ENCODE data around the gene SAMD9. TPM values are rescaled to one million over a fixed set of nuclear protein-coding genes. Genes with fewer than 3 reads are reported as not detected.
A peak's percentile ranks its signal among the peaks of the same experiment; 100 is the strongest.

Gene SAMD9
- total RNA-seq, result 52.7 TPM

GRCh38 chr7:93117852-93118530 is at the start of gene SAMD9:
Gene SAMD9, minus strand, starts transcription at chr7:93117979. Its CDS starts 11,882 bp downstream, at chr7:93106097.
- H3K9me3 ChIP-seq (ENCODE audit: low read depth, low read length), result no peaks in the 10 kb centered on the region
- H3K4me3 ChIP-seq (ENCODE audit: low read length), result peak within 1 kb of the TSS; percentile 51
- H3K4me1 ChIP-seq (ENCODE audit: insufficient read depth, low read length), result peaks cover 29% of the 10 kb centered on the region
- no peaks in the 10 kb centered on the region for H3K27me3 ChIP-seq (ENCODE audit: insufficient read depth, low read length)

GRCh38 chr7:93165447-93165846 is 47.7 kb upstream of the SAMD9 start:
- H3K27me3 ChIP-seq (ENCODE audit: insufficient read depth, low read length), result no peaks in the 10 kb centered on the region
- H3K9me3 ChIP-seq (ENCODE audit: low read depth, low read length), result no peaks in the 10 kb centered on the region
- H3K4me3 ChIP-seq (ENCODE audit: low read length), result no peak overlapping the region
- no peaks in the 10 kb centered on the region for H3K4me1 ChIP-seq (ENCODE audit: insufficient read depth, low read length)

DNA sequence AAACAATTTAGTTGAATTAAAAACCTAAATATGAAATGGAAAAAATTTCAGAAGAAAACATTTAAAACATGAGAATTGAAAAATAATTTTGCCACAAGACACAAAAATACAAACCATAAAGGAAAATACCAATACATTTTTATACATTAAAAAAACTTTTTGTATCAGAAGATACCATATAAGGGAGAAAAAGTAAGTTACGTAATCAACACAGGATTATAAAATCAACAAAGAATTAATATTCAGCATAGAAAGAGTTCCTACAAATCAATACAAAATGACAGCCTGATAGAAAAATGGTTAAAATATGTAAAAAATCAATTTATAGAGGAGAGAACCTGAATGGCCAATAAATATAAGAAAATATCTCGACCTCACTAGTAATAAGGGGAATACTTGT is 47.0 kb upstream of the SAMD9 start:
- H3K9me3 ChIP-seq (ENCODE audit: low read depth, low read length), result no peaks in the 10 kb centered on the region
- no peak overlapping the region for H3K4me3 ChIP-seq (ENCODE audit: low read length)
- no peaks in the 10 kb centered on the region for H3K27me3 ChIP-seq (ENCODE audit: insufficient read depth, low read length)
- H3K4me1 ChIP-seq (ENCODE audit: insufficient read depth, low read length), result no peaks in the 10 kb centered on the region

DNA sequence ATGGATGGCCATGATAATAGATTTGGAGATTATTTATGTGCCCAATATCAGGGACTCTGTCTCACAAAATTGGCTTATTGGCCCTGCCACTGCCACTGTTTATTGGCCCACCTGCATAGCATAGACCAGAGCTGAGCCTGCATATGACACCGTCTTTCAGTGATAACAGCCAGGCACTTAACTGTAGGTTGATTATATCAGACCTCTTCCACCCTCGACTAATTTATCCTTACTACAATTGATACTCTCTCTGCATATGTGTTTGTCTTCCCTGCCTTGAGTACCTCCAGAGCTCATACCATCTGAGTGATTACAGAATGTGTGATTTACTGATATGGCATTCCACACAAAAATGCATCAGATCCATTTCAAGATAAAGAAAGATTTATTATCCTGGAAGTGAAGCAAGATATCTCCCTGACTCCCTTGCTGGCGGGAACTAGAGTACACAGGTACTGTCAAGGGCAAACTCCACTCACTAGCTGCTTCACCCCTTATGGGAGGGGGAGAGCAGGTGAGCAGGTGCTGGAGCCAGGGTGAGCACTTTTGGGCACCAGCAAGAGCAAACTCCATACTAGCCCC is 43.5 kb upstream of the SAMD9 start:
- Histone ChIP-seq H3K27me3 (ENCODE audit: insufficient read depth, low read length) (no peaks in the 10 kb centered on the region), H3K9me3 (ENCODE audit: low read depth, low read length) (no peaks in the 10 kb centered on the region), H3K4me1 (ENCODE audit: insufficient read depth, low read length) (no peaks in the 10 kb centered on the region), H3K4me3 (ENCODE audit: low read length) (no peak overlapping the region)

DNA sequence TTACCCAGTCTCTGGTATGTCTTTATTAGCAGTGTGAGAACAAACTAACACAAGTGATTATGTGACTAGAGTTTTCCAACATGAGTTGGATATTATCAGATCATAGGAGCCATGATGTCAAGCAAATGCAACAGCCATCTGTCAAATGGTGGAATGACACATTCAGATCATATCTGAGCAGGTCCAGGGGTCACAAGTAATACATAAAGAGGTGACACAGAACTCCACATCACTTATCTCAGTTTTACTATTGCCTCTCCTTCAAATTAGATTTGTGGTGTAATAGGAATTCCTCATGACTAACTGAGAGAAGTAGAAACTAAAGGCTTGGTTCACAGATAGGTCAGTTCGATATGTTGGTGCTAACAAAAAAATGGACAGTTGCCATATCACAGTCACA is 42.6 kb upstream of the SAMD9 start:
- Histone ChIP-seq H3K9me3 (ENCODE audit: low read depth, low read length) (no peaks in the 10 kb centered on the region), H3K27me3 (ENCODE audit: insufficient read depth, low read length) (no peaks in the 10 kb centered on the region), H3K4me3 (ENCODE audit: low read length) (no peak overlapping the region), H3K4me1 (ENCODE audit: insufficient read depth, low read length) (no peaks in the 10 kb centered on the region)

- H3K27me3 ChIP-seq (ENCODE audit: insufficient read depth, low read length), result no peaks in the 10 kb centered on the region
- no peaks in the 10 kb centered on the region for H3K4me1 ChIP-seq (ENCODE audit: insufficient read depth, low read length)
- H3K9me3 ChIP-seq (ENCODE audit: low read depth, low read length), result no peaks in the 10 kb centered on the region
- no peak overlapping the region for H3K4me3 ChIP-seq (ENCODE audit: low read length)
These were observed 41.7 kb upstream of the SAMD9 start for GRCh38 chr7:93159490-93159889.

- Histone ChIP-seq H3K4me1 (ENCODE audit: insufficient read depth, low read length) (no peaks in the 10 kb centered on the region), H3K27me3 (ENCODE audit: insufficient read depth, low read length) (no peaks in the 10 kb centered on the region), H3K4me3 (ENCODE audit: low read length) (no peak overlapping the region), H3K9me3 (ENCODE audit: low read depth, low read length) (no peaks in the 10 kb centered on the region)
These were observed 39.1 kb upstream of the SAMD9 start for GRCh38 chr7:93156884-93157283.

DNA sequence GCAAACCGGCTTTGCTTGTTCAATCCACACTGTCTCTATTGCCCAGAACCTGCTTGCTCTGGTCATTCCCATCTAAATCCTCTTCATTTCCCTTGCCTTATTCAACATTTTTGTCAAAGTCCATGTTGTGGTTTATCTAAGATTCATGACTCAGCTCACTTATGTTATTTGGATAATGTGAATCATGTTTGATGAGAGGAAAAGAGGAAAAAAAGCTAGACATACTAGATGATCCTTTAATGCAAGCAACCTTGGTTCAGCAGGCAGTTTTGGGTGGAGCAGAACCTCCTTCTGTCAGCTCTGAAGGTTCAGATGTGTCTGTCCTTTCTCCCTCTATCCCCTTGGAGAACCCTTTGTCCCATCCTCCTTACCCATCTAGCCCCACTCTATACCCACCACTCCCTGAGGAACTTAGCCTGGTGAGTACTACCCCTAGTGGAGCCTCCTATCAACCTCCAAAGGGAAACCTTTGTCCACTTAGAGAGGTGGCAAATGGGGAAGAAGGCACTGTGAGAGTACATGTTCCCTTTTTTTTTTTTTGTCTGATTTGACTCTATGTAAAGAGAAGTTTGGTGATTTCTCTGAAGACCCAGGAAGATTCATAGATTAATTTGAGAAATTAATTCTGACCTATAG is 32.5 kb upstream of the SAMD9 start:
- H3K27me3 ChIP-seq (ENCODE audit: insufficient read depth, low read length), result no peaks in the 10 kb centered on the region
- no peaks in the 10 kb centered on the region for H3K9me3 ChIP-seq (ENCODE audit: low read depth, low read length)
- peaks cover 50% of the 10 kb centered on the region for H3K4me1 ChIP-seq (ENCODE audit: insufficient read depth, low read length)
- no peak overlapping the region for H3K4me3 ChIP-seq (ENCODE audit: low read length)

- no peak overlapping the region for H3K4me3 ChIP-seq (ENCODE audit: low read length)
- H3K27me3 ChIP-seq (ENCODE audit: insufficient read depth, low read length), result no peaks in the 10 kb centered on the region
- H3K4me1 ChIP-seq (ENCODE audit: insufficient read depth, low read length), result peaks cover 55% of the 10 kb centered on the region
- no peaks in the 10 kb centered on the region for H3K9me3 ChIP-seq (ENCODE audit: low read depth, low read length)
These were observed 30.9 kb upstream of the SAMD9 start for GRCh38 chr7:93148727-93149126.

- Histone ChIP-seq H3K9me3 (ENCODE audit: low read depth, low read length) (no peaks in the 10 kb centered on the region), H3K4me1 (ENCODE audit: insufficient read depth, low read length) (peaks cover 55% of the 10 kb centered on the region), H3K27me3 (ENCODE audit: insufficient read depth, low read length) (no peaks in the 10 kb centered on the region), H3K4me3 (ENCODE audit: low read length) (peak within 1 kb of the TSS; percentile 72)
These were observed 30.4 kb upstream of the SAMD9 start, which contains the start of gene SAMD9L for GRCh38 chr7:93148144-93148543. Gene SAMD9L, minus strand, starts transcription at chr7:93148385. Its CDS starts 12,414 bp downstream, at chr7:93135971.

DNA sequence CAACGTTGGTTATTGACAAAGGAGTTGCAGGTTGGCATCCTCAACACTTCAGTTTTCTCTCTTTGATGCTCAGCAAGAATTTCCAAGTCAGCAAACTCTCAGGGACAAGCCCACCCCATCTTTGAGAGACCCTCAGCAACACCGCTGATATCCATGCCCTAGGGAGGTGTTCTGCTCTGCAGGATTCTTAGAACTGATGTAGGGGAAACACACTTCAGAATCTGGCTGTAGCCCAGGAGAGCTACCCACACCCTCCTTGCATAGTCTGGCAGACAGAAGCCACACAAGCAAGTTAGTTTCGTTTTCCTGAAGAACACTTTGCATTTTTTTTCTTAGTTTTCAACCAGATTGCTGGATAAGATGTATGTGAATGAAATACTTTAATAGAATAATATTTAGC is 29.6 kb upstream of the SAMD9 start:
- Histone ChIP-seq H3K9me3 (ENCODE audit: low read depth, low read length) (no peaks in the 10 kb centered on the region), H3K4me3 (ENCODE audit: low read length) (peak overlapping the region; percentile 72), H3K27me3 (ENCODE audit: insufficient read depth, low read length) (no peaks in the 10 kb centered on the region), H3K4me1 (ENCODE audit: insufficient read depth, low read length) (peaks cover 59% of the 10 kb centered on the region)

DNA sequence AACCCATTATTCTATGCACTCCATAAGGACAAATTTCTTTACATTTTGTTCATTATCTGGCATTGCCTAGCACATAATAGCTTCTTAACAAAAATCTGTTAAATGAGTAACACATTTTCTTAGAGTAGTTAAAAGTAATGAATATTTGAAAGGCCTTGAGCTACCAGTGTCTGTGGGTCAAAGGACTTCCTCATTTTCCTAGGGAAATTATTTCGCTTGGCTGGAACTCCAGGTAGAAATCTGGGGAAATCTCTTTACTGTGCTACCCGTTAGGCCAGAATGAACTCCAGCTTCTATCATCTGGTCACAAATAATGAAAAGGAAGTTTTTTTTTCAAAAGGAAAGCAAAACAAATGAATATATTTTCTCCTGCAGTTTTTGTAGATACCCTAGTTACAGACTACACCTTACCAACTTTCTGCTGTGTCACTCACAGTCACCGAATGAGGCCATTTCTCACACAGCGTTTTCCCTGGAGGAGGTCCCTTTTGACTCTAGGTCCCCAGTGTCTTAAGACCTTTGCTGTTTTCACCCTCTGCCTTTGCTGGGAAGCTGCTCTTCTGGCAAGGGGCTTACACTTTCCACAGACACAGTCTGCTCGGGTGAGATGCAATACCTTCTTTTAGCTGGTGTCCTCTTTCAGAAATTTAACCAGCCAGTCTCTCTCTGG is 28.8 kb upstream of the SAMD9 start:
- Histone ChIP-seq H3K27me3 (ENCODE audit: insufficient read depth, low read length) (no peaks in the 10 kb centered on the region), H3K4me3 (ENCODE audit: low read length) (peak overlapping the region; percentile 72), H3K4me1 (ENCODE audit: insufficient read depth, low read length) (peaks cover 58% of the 10 kb centered on the region), H3K9me3 (ENCODE audit: low read depth, low read length) (no peaks in the 10 kb centered on the region)

DNA sequence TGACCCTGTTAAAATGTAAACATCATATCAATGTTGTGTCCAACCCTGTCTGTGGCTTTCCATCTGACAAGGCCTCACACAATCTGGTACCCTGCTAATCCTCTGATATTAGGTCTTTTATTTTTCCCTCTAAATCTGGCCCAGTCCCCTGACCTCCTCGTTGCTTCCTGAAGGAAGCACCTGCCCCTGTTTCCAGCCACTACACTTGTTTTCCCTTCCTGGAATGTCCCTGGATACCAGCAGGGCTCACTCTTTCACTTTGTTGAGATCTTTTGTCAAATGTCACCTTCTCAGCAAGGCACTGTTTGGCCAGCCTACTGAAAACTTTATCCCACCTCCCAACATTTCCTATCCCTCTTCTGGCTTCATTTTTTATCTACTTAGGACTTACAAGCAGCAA is 28.3 kb upstream of the SAMD9 start:
- Histone ChIP-seq H3K4me1 (ENCODE audit: insufficient read depth, low read length) (peaks cover 52% of the 10 kb centered on the region), H3K4me3 (ENCODE audit: low read length) (peak overlapping the region; percentile 72), H3K9me3 (ENCODE audit: low read depth, low read length) (no peaks in the 10 kb centered on the region)

DNA sequence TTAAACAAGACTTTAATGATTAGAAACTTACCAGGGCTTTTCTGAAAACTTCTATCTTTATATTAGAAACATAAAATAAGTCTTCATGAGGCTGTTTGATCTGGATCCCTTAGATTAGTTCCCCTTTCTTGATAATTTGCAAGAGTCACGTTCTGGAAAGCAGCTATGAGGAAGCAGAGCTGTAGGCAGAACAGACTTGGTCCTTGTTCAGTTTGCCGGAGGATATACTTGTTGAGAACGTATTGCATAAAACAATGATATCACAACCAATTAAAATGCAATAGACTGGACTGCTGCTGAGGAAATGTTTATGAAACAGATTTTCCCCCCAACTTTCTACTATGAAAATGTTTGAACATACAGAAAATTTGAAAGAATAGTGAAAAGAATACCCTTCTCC is 27.6 kb upstream of the SAMD9 start:
- peak overlapping the region; percentile 7 for H3K4me3 ChIP-seq (ENCODE audit: low read length)
- H3K9me3 ChIP-seq (ENCODE audit: low read depth, low read length), result no peaks in the 10 kb centered on the region
- peaks cover 46% of the 10 kb centered on the region for H3K4me1 ChIP-seq (ENCODE audit: insufficient read depth, low read length)
- no peaks in the 10 kb centered on the region for H3K27me3 ChIP-seq (ENCODE audit: insufficient read depth, low read length)

More for the DNA sequence above, 28.3 kb upstream of the SAMD9 start:
- H3K27me3 ChIP-seq (ENCODE audit: insufficient read depth, low read length), result no peaks in the 10 kb centered on the region

DNA sequence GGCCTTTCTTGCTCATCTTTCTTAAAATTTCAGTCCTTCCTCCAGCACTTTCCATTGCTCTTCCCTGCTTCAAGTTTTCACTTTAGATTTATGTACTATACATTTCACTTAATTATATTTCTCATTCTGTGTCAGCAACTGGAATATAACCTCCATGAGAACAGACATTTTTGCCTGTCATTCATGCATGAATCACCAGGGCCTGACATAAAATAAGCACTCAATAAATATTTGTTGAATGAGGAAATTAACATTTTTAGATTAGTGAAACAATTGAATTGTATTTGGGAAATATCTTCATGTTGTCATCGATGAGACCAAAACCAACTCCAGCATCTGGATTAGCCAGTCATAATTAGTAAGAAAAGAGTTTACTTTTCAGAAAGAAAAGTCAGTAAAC is 24.3 kb upstream of the SAMD9 start:
- peaks cover 6% of the 10 kb centered on the region for H3K9me3 ChIP-seq (ENCODE audit: low read depth, low read length)
- H3K27me3 ChIP-seq (ENCODE audit: insufficient read depth, low read length), result no peaks in the 10 kb centered on the region
- H3K4me3 ChIP-seq (ENCODE audit: low read length), result no peak overlapping the region
- H3K4me1 ChIP-seq (ENCODE audit: insufficient read depth, low read length), result peaks cover 27% of the 10 kb centered on the region
